T-helper 1 cell treated with Interleukin-12 subunit alpha and Interleukin-12 subunit beta and Interleukin-4 antibody, amounts not matched to agents 30 ng/mL and 1 ng/mL, for 36 hours (primary cell): ENCODE data around the gene PAPLN. TPM values are rescaled to one million over a fixed set of nuclear protein-coding genes. Genes with fewer than 3 reads are reported as not detected.

Experiments
- intact Hi-C: fragments of 100-400 bp; cut with micrococcal nuclease; formaldehyde crosslinking; loops from one replicate; pipeline ENCODE4 v1.15.1; 2024
- total RNA-seq: library from RNA; stranded (reverse); gene quantifications from 2 replicates; pipeline ENCODE4 v1.2.3, GENCODE V29; 2022

The PAPLN gene
- total RNA-seq, 1 donor from 2014 or later: 0.71 TPM

DNA sequence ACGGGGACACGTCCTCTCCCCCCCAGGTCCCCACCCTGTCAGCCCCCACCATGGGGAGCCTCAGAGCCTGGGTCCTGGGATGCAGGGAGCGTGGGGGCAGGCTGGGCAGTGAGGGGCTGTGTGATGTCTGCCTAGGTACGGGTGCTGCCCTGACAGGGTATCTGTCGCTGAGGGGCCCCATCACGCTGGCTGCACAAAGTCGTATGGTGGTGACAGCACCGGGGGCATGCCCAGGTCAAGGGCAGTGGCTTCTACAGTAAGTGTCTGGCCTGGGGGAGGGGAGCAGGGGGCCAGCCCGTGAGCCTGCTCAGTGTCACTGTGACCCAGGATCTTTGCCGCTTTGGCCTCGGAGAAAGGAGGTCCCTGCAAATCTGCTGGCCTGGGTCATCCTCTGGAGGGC is 23.3 kb downstream of the PAPLN start:
- intact Hi-C loops: no loop called here

DNA sequence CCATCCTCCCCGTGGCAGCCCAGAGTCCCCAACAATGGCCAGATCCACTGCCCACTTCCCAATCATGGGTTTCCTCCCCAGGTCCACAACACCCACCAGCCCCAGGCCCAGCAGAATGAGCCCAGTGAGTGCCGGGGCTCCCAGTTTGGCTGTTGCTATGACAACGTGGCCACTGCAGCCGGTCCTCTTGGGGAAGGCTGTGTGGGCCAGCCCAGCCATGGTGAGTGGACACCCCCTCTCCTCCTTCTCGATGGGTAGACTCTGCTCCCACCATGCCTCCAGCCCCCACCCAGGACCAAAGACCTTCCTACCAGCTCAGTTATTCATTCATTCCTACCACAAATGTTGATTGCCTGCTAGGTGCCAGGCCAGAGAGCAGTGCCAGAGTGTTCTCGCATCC is 23.8 kb downstream of the PAPLN start:
- intact Hi-C loops: no loop called here

DNA sequence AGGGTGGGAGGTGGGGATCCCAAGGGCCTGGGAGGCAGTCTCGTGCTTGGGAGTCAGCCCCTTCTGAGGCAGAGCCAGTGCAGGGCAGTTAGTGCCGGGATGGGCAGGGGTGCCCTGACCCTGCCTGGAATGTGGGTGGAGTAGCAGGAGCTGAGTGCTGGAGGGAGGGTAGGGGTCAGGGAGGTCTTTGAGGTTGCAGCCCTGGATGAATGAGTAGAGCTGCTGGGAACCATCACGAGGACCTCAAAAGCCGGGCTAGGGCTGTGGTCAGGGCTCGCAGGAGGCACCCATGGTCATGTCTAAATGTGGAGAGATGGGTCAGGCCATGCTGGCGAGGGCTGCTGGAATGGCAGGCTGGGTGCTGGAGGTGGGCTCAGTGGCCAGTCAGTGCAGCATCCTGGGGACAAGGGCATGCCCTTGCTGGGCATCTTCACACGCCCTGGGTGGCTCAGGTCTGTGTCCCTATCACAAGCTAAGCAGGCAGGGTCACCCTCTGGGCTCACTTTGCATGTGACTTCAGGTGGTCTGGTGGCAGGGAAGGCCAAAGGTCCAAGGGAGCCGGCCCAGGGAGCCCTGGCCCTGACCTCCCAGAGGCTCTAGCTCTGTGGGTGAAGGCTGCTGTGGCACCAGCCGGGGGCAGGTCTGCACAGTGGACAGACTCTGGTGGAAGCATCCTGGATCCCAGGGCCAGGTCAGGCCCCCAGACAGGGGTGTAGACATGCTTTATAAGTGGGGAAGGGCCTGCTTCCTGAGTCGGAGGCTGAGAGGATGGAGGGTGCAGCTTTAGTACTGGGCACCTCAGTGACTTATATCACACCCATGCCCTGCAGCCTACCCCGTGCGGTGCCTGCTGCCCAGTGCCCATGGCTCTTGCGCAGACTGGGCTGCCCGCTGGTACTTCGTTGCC is 24.5 kb downstream of the PAPLN start:
- intact Hi-C loops: no loop called here

DNA sequence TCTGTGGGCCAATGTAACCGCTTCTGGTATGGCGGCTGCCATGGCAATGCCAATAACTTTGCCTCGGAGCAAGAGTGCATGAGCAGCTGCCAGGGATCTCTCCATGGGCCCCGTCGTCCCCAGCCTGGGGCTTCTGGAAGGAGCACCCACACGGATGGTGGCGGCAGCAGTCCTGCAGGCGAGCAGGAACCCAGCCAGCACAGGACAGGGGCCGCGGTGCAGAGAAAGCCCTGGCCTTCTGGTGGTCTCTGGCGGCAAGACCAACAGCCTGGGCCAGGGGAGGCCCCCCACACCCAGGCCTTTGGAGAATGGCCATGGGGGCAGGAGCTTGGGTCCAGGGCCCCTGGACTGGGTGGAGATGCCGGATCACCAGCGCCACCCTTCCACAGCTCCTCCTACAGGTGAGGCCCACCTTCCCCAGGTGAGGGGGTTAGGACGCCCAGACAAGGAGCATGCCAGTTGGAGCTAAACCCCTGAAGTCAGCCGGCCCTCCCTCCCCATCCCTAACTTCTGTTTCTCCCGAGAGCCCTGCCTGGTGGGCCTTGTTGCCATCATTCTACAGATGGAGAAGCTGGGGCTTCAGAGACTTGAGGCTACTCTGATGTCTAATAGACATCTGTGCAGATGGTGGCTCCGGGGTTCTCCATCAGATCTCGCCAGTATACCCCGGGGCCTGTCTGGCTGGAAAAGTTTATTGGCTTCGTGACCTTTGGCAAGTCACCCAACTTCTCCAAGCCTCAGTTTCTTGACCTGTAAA is 25.3 kb downstream of the PAPLN start:
- intact Hi-C loops: no loop called here

DNA sequence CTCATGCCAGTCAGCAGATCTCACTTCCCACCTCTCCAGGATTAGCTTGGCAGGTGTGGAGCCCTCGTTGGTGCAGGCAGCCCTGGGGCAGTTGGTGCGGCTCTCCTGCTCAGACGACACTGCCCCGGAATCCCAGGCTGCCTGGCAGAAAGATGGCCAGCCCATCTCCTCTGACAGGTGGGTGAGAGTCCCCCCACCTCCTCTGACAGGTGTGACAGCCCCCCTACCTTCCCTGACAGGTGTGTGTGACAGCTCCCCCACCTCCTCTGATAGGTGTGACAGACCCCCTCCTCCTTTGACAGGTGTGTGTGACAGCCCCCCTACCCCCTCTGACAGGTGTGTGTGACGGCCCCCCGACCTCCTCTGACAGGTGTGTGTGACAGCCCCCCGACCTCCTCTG is 26.3 kb downstream of the PAPLN start:
- intact Hi-C loops: no loop called here

DNA sequence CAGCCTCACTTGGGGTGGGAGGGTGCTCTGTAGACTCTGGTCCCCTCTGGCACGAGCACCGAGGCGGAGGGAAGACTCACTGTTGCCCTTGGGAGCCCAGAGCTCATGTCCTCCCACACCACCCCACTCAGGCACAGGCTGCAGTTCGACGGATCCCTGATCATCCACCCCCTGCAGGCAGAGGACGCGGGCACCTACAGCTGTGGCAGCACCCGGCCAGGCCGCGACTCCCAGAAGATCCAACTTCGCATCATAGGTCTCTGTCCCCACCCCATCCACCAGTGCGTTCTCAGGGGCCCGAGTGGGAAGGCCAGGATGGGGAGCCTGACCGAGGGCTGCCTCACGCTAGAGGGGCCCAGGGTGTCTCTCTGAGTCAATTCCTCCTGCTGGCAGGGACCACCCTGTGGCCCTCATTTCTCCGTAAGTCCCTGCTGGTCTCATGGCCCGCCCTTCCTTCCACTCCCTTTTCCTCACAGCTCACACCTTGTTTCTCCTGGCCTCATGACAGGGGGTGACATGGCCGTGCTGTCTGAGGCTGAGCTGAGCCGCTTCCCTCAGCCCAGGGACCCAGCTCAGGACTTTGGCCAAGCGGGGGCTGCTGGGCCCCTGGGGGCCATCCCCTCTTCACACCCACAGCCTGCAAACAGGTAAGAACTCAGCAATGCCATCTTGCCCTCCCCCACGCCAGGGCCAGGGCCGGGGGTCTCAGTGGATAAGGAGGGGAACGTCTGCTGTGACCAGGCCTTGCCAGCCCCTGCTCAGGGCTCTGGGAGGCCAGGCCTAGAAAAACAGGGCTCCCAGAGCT is 27.0 kb downstream of the PAPLN start:
- intact Hi-C loops: no loop called here

DNA sequence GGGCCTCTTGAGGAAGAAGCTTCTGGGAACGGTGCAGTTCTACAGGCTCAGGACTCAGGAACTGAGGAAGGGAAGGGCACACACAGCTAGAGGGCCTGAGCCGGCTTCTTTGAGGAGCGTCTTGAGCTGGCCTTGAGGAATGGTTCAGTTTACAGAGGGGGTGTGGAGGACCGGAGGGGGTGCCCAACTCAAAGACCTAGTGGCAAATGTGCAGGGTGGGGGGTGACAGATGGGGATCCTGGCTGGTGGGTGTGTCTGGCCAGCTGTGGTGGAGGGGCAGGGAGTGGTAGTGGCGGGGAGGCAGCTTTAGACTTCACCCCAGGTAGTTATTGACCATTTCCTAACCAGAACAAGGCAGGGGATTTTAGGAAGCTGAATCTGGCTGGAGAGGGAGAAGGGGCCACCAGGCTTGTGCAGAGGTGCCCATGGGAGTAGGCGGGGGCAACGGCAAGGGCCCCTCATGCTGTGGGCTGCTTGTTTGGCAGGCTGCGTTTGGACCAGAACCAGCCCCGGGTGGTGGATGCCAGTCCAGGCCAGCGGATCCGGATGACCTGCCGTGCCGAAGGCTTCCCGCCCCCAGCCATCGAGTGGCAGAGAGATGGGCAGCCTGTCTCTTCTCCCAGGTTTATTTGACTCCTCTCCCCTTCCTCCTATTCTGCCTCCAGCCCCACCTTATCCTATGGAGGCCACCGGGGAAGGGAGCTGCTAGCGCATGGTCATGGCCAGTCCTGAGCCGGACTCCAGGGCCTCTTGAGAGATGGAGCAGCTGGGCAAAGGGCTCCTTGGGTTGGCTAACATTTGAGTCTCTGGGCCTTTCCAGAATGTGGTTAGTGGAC is 27.8 kb downstream of the PAPLN start:
- intact Hi-C loops: no loop called here

DNA sequence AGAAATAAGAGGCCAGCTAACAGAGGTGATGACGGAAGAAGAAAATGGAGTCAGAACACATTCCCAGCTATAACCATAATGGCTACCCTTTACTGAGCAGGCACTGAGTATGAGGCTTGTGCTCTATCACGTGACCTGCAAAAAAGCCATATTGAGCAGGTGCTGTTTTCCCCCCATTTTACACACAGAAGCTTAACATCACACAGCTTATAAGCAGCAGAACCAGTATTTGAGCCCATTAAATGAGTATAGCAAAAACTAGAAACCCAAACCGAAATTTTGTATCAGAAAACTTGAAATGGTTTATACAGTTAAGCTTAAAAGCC is 28.4 kb downstream of the PAPLN start:
- intact Hi-C loops: no loop called here

DNA sequence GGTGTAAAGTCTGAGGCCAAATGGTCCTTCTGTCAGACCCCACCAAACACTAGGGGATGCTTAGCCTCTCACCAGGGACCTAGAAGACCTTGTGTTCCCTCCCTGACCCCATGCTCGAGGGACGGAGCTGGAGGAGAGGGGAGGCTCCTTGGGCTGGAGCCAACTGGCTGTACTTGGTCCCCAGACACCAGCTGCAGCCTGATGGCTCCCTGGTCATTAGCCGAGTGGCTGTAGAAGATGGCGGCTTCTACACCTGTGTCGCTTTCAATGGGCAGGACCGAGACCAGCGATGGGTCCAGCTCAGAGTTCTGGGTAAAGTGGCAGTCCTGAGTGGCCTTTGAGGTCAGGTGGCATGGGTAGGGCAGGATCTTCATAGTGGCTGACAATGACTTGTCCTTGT is 29.0 kb downstream of the PAPLN start:
- intact Hi-C loops: no loop called here

DNA sequence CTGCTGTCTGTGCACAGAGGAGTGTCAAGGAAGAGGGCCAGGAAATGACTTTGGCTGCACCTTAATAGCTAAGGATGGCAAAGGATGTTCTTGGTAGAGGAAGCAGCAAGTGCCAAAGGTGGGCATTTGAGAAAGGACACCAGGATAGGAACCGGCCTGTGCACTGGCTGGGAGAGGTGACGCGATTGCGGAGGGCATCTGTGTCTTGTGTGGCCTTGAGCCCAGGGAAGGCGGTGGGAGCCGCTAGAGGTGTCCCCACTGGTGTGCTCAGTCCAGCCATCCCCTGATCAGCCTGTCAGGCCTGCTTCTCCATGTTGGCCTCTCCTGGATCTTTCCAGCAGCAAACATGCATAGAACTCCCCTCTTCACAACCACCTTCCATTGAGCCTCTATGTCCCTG is 30.2 kb downstream of the PAPLN start:
- intact Hi-C loops: no loop called here

DNA sequence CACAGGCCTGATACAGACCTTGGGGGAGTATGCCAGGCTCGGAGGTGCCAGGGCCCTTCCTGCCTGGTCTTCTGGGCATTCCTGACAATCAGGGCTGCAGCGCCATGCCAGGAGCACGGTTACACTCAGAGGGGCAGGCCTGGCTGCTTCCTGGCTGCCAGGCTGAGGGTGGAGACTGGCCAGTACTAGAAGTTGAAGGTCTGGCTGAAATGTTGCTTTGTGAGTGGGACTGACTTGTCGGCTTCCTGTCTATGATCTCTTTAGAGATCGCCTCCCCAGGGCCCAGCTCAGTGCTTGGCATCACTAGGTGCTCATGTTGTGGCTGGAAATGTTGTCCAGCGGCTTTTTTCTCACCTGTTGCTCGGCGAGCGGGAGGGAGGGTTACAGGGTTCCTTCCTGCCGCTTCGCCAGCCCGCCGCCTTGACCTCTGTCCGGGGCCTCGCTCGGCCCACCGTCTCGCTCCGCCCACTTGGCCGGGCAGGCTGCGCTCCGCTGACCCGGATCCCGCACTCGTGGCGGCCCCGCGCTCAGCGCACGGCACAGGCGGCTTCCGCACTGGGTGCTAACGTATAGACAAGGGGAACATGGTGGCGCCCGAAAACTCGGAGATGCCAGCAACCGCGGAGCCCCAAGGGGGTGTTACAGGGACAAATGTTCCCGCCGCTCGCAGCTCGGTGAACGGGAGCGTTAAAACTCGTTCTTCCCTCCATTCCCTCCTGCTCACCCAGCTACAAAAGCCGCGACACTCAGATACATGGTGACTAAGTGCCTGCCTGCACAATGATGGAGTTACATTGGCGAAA is 32.6 kb downstream of the PAPLN start:
- intact Hi-C loops: no loop called here

DNA sequence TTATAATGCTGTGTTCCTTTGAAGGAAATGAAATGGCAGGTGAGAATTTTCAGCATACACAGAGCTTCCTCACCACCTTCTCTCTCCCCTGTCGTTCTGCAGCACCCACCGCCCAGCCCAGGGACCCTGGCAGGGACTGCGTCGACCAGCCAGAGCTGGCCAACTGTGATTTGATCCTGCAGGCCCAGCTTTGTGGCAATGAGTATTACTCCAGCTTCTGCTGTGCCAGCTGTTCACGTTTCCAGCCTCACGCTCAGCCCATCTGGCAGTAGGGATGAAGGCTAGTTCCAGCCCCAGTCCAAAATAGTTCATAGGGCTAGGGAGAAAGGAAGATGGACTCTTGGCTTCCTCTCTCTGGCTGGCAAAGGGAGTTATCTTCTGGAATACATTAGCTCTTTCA is 35.1 kb downstream of the PAPLN start:
- intact Hi-C loops: no loop called here

DNA sequence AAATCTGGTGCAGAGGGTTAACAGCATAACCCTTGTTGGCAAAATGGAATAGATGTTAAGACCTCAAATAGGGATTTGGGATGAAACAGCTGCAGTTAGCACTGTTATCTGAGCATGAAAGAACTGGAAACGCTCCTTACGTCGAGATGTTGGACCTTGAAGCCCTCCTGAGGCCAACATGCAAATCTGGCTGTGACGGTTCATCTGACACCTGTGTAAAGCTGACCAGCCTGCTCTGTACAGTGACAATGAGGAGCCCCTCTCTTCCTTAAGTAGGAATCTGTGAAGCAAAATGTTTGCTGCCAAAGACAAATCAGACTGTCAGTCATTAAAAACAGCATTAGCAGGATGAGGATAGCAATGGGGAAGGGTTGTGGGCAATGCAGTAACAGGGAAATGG is 36.5 kb downstream of the PAPLN start:
- intact Hi-C loops: no loop called here

DNA sequence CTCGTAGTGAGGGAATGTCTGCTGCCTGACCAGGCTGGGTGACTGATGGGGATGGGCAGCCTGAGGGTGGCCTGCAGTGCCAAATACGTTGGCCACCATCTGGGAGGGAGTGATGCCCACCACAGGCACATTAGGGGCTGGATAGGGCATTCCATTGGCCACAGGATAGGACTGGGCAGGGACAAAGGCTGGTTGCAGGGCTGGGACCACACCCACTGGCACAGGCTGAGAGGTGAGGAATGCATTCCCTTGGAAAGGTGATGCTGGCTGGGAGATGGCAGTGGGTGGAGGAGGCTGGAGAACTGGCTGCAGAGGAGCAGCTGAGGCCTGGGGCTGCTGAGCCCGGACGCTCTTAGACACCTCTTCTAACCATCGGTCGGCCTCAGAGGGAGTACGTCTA is 39.5 kb downstream of the PAPLN start:
- intact Hi-C loops: no loop called here

DNA sequence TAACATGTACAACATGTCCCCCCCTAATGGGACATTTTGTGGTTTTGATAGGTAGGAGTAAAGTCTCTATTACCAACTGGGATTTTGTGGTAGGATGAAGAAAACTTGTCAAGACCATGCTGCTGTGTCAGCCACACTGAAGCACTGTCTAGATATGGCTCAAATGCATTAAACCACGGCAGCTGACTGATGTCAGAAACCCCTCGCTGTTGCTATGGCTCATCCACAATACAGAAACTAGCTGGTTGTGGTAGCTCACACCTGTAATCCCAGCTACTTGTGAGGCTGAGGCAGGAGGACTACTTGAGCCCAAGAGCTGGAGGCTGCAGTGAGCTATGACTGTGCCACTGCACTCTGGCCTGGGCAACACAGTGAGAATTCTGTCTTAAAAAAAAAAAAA is 40.1 kb downstream of the PAPLN start:
- intact Hi-C loops: no loop called here

DNA sequence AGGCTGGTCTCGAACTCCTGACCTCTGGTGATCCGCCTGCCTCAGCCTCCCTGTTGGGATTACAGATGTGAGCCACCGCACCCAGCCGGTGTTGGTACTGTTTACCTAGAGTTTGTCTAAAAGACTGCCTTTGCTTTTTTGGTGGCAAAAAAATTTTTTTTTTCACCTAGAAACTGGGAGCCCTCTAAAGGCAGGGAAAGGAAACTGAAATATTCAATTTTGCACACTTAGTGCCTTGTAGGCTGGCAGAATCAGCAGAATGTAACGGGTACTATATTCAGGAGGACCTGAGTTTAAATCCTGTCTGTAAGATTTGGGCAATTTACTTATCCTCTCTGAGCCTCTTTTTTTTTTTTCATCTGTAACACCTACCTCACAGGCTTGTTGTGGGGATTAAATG is 43.6 kb downstream of the PAPLN start:
- intact Hi-C loops: no loop called here

DNA sequence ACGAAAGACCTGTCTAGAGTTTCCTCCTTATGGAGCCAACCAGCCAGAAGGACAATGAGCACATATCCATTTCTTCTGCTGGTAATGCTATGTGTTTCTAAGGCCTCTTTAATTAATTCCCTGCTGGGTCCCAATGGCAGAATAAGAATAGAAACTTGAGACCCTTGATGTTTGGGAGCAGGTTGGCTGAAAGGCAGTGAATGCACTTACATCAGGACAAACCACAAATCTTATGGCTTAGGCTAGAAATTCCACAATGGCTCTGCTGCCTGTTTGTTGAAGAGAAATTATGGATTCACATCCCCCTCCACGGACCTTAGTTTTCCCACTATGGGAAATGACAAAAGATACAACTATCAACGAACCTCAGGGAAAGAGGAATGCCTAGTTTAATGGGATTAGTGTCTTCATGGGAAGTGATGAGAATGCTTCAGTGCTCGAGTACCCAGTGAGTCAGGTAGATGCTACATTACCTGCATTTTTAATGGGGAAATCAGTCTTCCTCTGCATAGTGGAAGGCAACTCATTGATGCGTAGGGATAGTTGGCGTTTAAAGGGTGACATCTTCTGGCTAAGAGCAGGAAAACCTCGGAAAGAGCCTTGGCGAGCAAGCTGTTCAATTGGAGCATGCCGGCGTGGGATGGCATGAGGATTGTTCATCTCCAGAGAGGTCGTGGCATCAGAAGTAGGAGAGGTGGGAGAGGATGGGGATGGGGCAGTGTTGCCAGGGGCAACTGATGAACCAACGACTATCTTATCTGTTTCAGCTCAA is 46.5 kb downstream of the PAPLN start:
- intact Hi-C loops: no loop called here

DNA sequence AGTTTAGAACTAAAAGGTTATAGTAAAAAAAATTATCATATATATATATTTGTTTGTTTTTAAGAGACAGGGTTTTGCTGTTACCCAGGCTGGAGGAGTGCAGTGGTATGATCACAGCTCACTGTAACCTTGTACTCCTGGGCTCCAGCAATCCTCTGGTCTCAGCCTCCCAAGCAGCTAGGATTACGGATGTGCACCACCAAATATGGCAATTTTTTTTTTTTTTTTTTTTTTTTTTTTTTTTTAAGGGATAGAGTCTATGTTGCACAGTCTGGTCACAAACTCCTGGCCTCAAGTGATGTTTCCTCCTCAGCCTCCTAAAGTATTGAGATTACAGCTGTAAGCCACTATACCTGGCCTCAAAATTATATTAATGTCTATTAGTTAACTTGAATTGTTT is 48.7 kb downstream of the PAPLN start:
- intact Hi-C loops: no loop called here

DNA sequence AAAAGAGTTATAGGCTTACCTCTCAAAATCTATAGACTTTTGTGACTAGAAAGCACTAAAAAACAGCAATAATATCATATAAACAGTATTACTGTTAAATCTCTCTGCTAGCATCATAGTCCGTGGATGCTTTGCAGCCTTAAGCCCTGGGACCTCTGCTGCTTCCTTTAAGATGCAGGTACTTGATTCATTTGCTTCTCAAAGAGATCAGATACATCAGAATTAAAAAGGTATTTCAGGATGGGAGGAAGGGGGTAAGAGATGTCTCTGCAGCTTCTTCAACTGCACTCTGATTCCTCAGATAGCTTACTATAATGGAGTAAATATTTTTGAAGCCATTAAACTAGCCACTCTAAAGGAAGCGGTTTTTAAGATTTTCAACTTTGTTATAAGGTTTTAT is 49.3 kb downstream of the PAPLN start:
- intact Hi-C loops: no loop called here

DNA sequence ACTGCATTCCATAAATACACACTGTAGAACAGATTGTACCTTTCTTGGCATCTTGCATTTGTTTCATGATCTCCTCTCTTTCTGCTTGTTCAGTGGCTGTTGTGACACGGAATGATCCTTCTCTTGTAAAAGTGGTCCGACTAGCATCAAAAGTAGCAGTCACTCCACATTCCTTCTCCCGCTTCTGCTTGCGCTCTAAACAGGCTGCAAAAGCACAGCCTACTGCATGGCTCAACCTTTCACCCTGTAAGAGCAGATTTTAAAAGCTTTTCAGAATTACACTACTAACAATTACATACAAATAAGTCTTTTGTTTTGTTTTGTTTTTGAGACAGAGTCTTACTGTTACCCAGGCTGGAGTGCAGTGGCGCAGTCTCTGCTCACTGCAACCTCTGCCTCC is 49.8 kb downstream of the PAPLN start:
- intact Hi-C loops: no loop called here
